Measurements from ENCODE around the gene LHX6.

Gene LHX6

DNA sequence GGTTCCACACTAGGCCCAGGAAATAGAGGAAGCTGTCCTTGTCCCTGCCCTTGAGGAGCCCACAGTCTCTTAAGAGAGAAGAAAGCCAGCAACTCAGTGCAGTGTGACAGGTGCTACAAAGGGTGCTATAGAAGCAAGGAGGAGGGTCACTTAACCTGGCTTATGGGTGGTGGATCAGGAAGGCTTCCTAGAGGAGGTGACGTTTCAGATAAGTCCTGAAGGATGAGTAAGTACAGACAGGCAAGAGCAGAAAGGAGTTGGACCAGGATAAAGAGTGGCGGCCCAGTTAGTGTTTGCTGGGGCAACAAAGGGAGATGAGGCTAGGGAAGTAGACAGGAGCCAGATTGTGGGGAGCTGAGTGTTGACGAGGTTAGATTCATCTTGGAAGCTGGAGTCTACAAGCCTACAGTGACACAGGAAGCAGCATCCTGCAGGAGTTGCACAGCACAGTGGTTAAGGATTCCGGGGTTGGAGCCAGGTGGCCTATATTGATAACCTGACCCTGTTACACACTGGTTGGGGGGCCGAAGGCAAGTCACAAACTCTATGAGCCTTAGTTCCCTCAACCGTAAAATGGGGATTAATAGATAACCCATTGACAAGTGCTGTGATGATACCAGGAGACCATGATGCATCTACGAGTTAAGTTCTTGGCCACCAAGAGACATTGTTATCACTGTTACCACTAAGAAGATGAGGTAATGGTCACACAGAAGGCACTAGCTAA, 5.4 kb upstream of the LHX6 start:
- no peak for DNase-seq (ENCODE audit: low spot score)

DNA sequence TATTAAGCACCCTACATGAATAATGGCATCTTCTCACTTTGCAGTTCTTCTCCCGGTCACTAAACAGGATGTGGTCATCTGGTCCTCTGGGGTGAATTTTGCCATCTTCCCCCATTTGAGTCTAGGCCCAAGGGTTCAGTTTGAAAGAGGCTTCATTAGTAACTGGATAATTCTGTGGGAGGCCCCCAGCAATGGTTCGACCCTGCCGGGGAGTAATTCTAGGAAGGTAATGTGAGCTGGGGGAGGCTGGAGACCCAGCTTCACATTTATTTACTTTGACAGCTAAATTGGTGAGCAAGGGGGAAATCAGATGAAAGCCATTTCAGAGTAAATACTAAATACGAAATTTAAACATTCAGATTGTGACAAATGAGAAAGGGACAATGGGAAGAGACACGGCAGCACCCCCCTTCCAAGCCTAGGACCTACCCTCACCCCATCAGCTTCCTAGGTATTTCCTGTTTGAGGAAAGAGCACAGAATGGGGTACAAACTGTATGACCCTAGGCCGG, 4.1 kb upstream of the LHX6 start:
- DNase-seq (ENCODE audit: low spot score), result no peak

DNA sequence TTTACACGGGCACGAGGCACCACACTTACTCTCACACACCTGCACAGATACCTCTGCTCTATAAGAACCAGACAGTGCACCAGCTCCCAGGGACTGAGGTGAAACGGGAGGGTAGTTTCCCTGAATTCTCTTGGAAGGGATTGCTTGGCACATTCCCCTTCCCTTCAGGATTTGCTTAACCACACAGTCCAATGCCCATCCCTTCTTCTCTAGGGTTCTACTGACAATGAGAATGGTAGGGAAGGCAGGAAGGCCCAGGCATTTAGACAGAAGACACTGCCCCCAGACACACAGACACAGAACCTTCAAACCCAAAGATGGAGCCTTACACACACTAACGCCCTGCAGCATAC, 704 bp upstream of the LHX6 start:
- no peak for DNase-seq (ENCODE audit: low spot score)

DNA sequence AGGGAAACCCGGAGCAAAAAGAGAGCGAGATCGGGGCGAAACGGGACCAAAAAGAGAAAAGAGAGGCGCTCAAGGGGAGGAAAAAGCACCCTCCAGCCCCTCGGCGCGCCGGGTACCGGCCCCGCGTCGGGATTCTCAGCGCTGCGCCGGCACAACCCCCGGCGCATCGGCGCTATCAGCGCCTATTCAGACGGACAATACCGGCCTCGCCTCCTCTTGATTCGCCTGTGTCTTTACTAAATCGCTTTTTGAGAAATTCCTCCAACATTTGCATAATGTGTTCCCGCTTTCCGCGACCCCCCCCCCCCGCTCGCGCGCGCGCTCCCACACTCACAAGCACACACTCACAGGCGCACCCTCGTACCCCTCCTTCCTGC, 578 bp downstream of the LHX6 start:
- no peak for DNase-seq (ENCODE audit: low spot score)

DNA sequence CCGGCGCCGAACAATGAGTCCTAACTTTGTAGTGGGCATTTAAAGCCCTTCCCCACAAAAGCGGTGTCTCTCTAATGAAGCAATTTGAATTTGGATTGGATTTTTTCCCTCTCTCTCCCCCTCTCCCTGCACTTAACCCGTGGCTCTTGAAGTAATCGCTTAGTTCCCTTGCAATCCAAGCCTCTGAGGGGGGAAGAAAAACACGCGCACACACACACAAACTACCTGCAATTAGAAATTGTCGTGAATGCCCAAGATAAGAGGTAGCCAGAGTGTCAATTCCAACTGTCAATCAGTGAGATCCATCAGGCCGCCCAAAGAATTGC, 1.2 kb downstream of the LHX6 start:
- no peak for DNase-seq (ENCODE audit: low spot score)

DNA sequence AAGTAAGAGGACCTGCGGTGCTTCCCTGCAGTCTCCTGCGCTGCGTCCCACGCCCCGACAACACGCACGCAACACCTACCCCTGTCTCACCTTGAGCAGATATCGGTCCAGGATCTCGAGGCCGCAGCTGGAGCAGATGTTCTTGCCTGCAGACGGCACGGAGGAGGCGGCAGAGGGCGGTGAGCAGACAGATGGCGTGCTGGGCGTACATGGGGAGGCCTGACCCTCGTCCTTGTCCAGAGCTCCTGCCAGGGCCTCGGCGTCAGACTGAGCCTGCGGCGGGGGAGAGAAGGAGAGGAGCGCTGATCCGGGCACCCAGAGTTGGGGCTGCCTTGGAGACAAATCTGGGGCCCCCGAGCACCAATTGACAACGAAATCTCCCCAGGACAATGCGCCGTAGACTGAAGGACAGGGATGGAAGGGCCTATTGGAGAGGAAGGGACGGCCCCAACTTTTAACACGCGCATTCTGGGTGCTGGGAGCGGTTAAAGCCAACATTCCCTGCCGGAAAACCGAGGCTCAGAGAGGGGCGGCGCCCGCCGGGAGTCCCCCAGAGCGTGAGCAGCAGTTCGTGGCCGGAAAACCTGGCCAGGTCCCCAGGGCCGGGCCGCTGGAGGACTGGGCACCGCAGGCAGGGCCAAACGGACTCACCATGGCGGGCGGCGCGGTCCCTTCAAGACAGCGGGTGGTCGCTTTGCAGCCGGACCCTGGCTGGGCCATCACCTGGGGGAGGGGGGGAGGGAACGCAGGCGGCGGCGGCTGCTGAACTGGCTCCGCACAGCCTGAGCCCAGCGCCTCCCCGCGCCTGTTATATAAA, 1.8 kb downstream of the LHX6 start:
- DNase-seq (ENCODE audit: low spot score), result peak; percentile 72

DNA sequence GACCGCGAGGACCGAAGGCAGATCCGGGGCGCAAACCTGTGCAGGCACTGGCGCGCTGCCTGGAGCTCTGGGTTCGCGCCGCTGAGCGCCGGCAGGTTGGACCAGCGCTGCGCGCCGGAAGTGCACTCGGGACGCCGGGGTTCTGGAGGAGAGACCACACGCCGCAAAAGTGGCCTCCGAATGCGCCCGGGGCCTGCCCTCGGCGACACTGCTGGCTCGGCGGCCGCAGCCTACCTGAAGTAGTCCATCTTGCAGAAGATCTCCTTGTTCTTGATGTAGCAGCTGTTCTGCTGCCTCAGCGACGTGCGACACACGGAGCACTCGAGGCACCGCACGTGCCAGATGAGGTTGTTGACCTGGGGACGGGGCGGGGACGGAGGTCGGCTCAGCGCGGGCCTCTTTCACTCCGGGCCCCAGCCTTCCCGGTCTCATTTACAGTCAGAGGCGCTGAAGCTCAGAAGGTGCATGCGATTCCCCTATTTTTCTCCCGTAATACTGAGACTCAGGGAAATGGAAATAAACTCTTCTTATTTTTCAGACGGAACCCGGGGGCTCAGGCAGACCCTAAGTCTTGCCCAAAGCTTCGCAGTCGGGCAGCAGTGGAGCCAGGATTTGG, 2.5 kb downstream of the LHX6 start:
- DNase-seq (ENCODE audit: low spot score), result no peak

DNA sequence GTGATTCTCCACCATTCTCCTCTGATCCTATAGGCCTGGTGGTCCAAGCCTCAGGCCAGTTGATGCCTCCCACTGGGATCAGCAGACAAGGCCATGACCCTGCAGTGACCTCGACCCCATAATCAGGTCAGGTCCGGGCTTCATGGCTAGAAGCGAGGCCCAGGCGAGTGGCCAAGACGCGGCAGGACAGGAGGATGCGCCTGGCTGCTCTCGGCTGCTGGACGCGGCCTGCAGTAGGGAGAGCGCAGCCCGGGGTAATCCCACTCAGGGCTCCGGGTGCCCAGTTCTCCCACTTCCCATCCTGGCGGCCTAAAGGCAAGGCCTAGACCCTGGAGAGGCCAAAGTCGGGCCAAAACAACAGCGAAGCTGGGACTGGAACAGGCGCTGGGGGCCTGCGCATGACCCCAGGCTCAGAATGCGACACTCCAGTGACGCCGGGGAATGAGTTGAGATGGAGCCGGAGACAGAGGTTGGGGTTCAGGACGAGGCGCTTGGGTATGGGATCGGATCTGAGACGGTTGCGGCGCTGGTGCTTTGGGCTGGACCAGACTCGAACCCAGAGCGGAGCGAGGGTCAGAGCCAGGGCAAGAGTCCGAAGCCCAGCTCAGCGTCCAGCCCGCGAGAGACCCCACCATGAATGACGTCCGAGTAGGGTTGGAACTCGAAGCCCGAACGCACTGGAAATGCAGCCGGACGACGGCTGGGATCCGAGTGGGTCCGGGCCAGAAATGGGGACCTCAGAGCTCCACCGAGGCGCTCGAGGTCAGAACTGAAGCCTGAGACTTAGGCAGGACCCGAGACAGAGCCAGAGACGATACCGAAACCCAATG, 3.2 kb downstream of the LHX6 start:
- no peak for DNase-seq (ENCODE audit: low spot score)

DNA sequence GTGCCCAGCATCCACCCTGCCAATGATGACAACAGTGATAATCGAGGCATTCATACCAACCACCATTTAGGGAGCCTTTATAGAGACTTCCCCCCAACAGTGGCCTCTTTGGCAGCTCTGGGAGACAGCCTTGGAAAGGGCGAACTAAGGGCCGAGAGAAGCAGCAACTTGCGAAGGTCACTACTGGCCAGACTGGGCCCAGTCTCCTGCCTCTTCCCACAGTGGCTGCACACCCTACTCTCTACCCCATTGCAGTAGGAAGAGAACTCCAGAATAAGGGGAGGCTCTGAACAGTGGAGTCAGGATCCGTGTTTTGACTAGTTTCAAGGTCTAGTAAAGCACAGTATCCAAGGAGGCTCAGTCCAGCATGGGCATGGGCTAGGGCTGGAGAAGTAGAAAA, 5.3 kb downstream of the LHX6 start:
- DNase-seq (ENCODE audit: low spot score), result no peak

DNA sequence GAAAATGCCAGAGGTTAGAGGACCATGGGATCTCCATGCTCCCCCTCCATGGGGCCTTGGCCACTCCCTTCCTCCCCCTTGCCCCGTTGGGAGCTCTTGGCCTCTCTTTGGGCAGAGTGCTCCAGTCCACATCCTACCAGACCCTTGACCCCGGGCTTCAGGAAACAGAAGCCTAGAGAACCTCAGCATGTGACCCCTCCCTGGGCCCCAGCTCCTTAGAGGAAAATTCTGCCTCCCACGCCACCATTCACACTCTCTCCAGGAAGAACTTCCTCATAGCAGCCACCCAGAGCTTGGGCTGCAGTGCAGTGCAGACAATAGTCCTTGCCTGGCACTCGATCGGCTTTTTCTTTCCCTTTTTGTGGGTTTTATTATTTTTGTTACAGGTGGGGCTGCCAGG, 6.0 kb downstream of the LHX6 start:
- no peak for DNase-seq (ENCODE audit: low spot score)

DNA sequence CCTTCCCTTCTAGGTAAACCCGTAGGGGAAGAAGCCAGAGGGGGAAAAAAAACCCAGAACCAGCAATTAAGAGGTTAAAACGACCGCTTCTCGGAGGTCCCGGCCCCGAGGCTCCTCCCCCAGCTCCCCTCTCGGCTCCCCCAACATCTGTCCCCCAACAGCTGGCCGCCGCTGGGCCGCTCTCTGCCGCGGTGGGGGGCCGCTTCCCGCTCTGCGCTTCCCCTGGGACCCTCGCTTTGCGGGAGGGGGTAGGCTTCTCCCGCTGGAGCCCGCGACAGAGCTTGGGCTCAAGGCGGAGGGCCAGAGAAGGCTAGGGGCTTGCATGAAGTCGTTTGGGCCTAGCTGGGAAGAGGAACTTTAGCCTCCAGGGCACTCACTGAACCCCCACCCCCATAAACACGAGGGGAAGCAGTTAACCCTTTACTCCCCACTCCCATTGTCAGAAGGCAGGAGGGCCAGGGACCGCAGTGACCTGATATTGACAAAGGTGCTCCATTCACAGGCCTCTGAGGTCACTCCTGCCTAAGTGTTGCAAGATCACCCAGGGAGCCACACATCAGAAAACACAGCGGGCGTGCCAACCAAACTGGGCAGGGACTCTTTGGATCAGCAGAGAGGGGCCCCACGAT, 7.5 kb downstream of the LHX6 start:
- peak; percentile 69 for DNase-seq (ENCODE audit: low spot score)

DNA sequence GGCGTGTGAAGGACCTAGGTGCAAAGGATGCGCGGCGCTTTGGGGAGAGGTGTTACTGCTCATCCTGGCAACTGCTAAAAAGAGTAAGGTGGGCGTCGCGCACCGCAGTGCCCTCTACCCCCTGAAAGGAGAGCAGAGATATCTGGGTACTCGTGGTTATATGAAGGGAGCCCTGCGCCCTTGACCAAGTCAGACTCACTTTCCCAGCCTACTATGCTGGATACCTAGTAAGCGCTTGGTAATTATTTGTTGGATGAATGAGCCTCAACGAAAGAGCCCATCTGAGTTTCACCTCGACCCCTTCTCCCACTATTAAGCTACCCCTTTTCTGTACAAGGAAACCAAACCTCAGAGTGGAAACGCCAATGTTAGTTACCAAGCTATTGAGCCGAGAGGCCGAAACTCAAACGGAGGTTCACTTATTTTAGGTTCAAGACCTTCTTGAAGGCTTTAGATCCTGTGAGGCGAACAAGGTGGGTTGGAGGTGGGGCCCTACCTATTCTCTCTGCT, 8.0 kb downstream of the LHX6 start:
- DNase-seq (ENCODE audit: low spot score), result no peak

DNA sequence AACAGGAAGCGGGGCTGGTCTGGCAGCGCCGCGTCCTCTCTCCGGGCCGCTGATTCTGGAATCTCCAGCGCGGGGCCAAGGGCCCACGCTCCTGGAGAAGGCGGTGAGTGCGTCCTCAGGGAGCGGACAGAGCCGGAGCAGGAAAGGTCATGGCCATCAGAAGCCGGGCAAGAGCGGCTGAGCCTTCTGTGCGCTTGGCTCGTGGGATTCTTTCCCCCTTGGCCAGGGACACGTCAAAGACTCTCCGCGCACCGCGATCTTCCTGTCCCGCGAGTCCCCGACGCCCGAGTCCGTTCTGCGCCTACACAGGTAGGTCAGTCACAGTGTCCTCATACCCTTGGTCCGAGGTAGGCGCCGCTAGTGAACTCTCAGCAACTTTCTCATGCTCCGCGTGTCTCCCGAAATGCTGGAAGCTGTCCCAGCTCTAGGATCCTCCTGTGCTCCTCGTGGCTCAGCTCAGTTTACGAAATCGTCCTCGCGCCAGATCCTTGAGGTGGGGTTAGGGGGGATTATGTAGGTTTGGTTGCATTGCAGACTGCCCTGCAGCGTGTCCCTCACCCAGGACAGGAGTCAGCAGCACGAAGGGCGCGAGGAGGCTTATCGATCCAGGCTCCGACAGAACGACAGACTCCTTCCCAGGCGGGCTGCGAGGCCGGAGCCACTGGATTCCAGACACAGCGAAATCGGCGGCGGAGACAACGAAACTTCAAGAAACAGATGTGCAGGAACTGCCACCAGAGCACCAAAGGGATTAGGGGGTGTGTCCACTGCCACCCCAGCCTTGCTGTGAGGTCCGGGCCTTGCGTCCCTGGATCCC, 8.7 kb downstream of the LHX6 start:
- DNase-seq (ENCODE audit: low spot score), result no peak

DNA sequence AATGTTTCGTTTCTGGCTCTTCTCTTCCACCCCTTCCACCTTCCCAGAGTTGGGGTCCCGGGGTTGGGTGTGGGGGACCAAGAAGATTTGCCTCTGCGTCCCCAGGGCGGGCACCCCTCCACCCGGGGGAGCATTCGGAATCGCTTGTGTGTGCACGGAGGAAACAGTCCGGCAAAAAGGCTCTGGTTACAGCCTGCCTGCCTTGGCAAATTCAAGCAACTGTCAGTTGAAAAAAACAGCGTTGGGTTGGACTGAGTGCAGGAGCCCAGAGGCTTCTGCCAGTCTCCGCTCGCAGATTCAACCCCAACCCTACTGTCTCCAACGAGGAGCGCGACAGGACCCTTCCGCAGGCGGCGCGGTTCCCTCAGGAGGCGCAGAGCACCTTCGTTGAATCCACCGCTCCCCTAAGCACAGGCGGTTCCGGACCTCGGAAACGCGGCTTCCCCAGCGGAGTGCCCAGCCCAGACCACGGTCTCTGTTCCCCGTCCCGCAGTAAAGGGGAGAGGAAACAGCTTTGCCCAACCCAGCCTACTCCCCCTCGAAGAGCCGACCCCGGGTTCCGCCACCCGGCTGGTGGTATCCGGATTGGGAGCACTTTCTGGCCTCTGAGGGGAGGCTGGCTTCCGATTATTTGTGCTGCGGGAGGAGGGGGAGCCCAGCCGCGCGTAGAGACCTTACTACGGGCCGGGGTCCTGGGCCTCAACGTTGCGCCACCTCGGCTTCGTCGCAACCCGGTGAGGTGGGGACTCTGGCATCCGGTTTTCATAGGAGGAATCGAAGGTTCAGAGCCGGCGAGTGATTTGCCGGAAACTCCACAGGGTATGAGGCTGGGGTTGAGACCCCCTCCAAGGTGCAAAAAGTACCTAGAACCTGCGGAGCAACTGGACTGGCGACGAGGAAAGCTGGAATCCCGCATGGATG, 9.6 kb downstream of the LHX6 start:
- DNase-seq (ENCODE audit: low spot score), result no peak

DNA sequence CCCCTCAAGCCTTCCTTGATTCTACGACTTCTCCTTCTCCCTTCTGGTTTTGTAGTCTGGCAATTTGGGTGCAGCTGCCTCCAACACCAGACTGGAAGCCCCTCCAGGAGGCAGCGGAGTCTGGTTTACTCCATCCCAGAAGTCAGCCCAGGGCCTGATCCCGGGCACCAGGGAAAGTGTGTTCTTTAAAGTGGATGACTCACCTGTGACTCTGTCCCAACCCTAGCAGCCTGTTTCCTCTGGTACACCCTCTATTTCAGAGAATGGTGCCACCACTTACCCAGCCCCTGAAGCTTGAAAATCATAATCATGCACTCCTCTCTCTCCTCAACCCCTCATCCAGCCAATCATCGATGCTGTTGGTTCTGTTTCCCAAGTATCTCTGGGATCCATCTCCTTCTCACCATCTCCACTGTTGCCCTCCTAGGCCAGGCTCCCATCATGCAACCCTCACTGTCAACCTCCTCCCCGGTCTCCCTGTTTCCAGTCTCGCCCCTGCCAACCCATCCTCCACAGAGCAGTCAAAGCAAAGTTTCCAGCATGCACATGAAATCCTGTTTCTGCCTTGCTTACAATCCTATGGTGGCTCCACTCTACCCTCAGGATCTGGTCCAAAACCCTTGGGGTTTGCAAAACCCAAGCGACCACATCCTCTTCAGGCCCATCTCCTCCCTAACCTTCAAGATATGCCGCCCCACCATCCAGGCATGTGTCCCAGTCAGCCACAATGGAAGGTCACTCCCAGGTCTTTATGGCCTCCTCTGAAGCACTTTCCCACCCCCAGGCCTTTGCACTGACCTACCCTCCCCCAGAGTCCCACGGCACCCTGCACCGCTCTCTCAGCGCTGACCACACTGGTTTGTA, 10.5 kb downstream of the LHX6 start:
- DNase-seq (ENCODE audit: low spot score), result no peak

DNA sequence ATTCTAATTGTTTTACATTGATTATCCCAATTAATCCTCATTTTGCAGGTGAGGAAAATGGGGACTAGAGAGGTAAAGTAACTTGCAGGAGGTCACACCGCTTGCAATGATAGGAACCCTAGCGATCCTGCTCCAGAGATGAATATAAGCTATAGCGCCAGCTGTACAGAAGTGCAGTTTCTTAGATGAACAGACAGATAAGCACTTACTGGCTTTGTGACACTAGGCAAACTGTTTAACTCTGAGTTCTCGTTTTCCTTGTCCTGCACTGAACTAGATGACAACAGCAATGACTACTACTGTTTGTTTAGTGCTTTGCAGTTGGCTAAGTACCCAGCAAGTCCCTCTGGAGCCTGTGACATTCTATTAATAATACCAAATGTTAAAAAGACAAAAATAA, 11.1 kb downstream of the LHX6 start:
- no peak for DNase-seq (ENCODE audit: low spot score)

DNA sequence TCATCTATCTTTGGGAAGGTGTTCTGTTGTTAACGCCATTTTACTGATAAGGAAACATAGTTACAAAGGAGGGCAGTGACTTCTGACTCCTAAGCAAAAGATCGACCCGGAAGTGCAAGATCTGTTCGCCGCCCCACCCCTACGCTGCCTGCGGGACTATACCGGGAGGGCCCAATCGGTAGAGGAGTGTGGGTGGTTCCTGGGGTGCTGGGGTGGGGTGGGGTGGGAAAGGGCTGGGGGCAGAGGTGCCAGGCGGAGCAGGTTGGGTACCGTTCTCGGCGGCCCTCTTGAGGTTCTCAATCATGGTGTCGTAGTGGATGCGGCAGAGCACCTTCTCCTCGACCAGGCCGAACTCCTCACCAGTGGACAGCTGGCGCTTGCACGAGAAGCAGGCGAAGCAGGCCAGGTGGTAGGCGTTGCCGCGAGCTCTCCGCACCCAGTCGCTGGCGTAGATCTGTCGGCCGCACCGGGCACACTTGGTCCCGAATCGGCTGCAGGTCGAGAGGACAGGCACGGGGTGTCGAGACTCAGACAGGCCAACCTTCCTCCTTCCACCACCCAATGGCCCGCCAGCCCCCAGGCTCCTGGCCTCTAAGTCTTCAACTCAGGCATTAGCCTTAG, 11.8 kb downstream of the LHX6 start:
- no peak for DNase-seq (ENCODE audit: low spot score)

DNA sequence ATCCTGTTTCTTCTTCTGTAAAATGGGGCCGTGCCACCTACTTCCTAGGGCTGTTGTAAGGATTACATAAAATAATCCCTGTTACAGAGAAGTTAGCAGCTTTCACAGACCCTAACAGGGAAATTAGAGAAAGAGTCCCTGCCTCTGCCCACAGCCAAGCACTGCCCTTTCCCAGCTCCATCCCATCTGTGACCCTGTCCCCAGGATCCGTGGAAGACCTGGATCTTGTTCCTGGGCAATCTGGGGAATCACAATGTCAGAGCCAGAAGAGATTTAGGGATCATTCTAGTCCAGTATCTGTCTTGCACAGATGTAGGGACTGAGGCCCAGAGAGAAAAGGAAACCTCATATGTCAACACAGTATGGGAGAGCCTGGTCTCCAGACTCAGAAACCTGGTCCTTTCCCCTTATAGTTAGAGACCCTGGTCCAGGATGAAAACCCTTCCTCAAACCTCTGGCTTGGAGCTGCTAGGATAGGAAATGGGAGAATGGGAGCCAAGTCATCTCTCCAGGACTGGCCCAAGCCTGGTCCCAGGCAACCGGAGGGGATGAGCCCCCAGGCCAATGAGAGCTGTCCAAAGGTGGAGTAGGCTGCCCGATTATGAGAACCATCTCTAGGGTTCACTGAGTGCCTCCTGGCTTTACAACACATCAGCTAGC, 12.5 kb downstream of the LHX6 start:
- no peak for DNase-seq (ENCODE audit: low spot score)

All from iPS-NIHi11 (cell line).